ENCODE results near the gene CCM2L.

The CCM2L gene

GRCh38 chr20:31992086-31992485 is 18.2 kb upstream of the CCM2L start:
- no peak for DNase-seq (ENCODE audit: extremely low read depth in 1 of 2, low read depth in 1 of 2)

- no peak for DNase-seq (ENCODE audit: extremely low read depth in 1 of 2, low read depth in 1 of 2)
Observed at GRCh38 chr20:31996996-31997395, 13.2 kb upstream of the CCM2L start.

- no peak for DNase-seq (ENCODE audit: extremely low read depth in 1 of 2, low read depth in 1 of 2)
Observed at GRCh38 chr20:31998246-31998645, 12.0 kb upstream of the CCM2L start.

GRCh38 chr20:32003325-32003724 is 6.9 kb upstream of the CCM2L start:
- no peak for DNase-seq (ENCODE audit: extremely low read depth in 1 of 2, low read depth in 1 of 2)

- no peak for DNase-seq (ENCODE audit: extremely low read depth in 1 of 2, low read depth in 1 of 2)
Observed at GRCh38 chr20:32004963-32005362, 5.3 kb upstream of the CCM2L start.

GRCh38 chr20:32006053-32006452 is 4.2 kb upstream of the CCM2L start:
- DNase-seq (ENCODE audit: extremely low read depth in 1 of 2, low read depth in 1 of 2), result no peak

GRCh38 chr20:32006841-32007786 is 3.1 kb upstream of the CCM2L start:
- DNase-seq (ENCODE audit: extremely low read depth in 1 of 2, low read depth in 1 of 2), result no peak

- DNase-seq (ENCODE audit: extremely low read depth in 1 of 2, low read depth in 1 of 2), result no peak
Observed at GRCh38 chr20:32007787-32008616, 2.2 kb upstream of the CCM2L start.

GRCh38 chr20:32009564-32009963 is 674 bp upstream of the CCM2L start:
- DNase-seq (ENCODE audit: extremely low read depth in 1 of 2, low read depth in 1 of 2), result no peak

GRCh38 chr20:32010666-32011065 is 428 bp downstream of the CCM2L start:
- DNase-seq (ENCODE audit: extremely low read depth in 1 of 2, low read depth in 1 of 2), result no peak

GRCh38 chr20:32012159-32012688 is 2.0 kb downstream of the CCM2L start:
- no peak for DNase-seq (ENCODE audit: extremely low read depth in 1 of 2, low read depth in 1 of 2)

GRCh38 chr20:32013326-32013725 is 3.1 kb downstream of the CCM2L start:
- DNase-seq (ENCODE audit: extremely low read depth in 1 of 2, low read depth in 1 of 2), result no peak

- no peak for DNase-seq (ENCODE audit: extremely low read depth in 1 of 2, low read depth in 1 of 2)
Observed at GRCh38 chr20:32017711-32018251, 7.5 kb downstream of the CCM2L start.

GRCh38 chr20:32018269-32019155 is 8.3 kb downstream of the CCM2L start:
- DNase-seq (ENCODE audit: extremely low read depth in 1 of 2, low read depth in 1 of 2), result peak in 1 of 2 donors; percentile 32

GRCh38 chr20:32019156-32019510 is 8.9 kb downstream of the CCM2L start:
- no peak for DNase-seq (ENCODE audit: extremely low read depth in 1 of 2, low read depth in 1 of 2)

- DNase-seq (ENCODE audit: extremely low read depth in 1 of 2, low read depth in 1 of 2), result no peak
Observed at GRCh38 chr20:32019563-32020463, 9.6 kb downstream of the CCM2L start.

GRCh38 chr20:32021091-32021490 is 10.9 kb downstream of the CCM2L start:
- no peak for DNase-seq (ENCODE audit: extremely low read depth in 1 of 2, low read depth in 1 of 2)

- DNase-seq (ENCODE audit: extremely low read depth in 1 of 2, low read depth in 1 of 2), result no peak
Observed at GRCh38 chr20:32024683-32025295, 14.6 kb downstream of the CCM2L start.

GRCh38 chr20:32027643-32028042 is 17.4 kb downstream of the CCM2L start:
- no peak for DNase-seq (ENCODE audit: extremely low read depth in 1 of 2, low read depth in 1 of 2)
